GM18873 (cell line): ENCODE results near the gene VPS33B.

Source experiments
- ATAC-seq: cut with Tn5 transposase; IDR thresholded peaks from one replicate; pipeline ENCODE4 v1.9.1; 2021; ENCODE audit warnings: mild to moderate bottlenecking, moderate library complexity, moderate number of reproducible peaks; ENCODE audit not compliant: unreplicated experiment, low FRiP score

VPS33B gene

DNA sequence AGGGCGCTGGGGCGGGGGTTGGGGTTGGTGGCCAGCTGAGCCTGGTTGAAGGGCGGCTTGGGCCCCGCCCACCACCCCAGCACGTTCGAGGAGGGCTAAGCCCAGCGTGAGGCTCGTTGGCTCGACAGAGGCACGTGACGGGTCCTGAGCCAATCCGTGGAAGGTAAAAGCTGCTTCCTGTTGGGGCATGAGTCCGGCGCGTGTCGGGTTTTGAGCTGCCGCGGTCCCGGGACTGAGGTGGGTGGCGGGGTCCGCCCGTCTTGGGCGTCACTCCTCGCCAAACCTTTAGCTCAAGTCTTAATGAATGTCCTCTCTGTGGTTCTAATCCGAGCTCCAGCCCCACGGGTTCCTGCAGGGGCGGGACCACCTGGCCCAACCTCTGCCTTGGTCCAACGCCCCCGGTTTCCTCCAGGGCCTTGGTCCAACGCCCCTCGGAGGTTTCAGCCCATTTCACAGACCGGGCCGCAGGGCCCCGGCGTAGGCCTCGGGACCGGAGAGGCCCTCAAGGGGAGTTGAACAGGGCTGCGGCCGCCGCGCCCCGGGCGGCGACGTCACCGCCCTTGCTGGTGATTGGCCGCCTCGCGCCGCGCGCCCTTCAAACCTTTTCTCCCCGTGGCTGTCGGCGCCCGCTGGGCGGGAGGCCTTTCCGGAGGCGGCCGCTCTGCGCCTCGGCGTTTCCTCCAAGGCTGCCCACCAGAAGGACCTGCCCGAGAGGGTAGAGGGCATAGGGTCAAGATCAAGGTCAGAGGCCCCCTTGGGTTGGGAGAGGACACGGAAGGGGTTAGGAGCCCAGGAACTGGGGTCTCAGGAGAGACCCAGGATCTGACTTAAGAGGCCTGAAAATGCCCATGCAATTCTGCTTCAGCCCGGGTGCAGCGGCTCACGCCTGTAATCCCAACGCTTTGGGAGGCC is 67.4 kb downstream of the VPS33B start, which contains the start of gene RCCD1:
RCCD1 (plus strand) TSS at position 173 of the 912 bp plus-strand sequence. CDS start 1,851 bp downstream, outside the sequence.
- ATAC-seq = peak; percentile 85

DNA sequence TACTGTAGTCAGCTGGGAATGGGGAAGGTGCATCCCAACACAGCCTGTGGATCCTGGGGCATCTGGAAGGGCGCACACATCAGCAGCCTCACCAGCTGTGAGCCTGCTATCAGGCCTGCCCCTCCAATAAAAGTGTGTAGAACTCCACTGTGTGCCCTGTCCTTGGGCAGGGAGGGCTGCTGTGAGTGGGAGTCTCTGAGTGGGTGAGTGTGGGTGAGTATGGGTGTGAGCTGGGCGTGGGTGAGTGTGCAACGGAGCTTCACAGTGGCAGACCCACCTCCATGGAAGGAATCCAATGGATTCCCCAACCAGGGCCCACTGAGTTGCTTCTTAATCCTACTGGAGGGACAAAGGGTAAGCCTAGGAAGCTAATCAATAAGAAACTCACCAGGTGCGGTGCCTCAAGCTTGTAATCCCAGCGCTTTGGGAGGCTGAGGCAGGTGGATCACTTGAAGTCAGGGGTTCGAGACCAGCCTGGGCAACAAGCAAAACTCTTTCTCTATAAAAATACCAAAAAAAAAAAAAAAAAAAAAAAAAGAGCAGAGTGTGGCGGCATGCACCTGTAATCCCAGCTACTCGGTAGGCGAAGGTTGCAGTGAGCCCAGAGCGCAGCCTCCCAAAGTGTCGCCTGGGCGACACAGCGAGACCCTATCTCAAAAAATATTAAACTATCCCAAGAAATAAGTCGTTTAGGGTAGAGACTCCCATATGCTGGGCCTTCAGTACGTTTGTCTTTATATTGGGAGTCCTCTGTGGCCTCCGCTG is 68.3 kb downstream of the VPS33B start:
- ATAC-seq = no peak

DNA sequence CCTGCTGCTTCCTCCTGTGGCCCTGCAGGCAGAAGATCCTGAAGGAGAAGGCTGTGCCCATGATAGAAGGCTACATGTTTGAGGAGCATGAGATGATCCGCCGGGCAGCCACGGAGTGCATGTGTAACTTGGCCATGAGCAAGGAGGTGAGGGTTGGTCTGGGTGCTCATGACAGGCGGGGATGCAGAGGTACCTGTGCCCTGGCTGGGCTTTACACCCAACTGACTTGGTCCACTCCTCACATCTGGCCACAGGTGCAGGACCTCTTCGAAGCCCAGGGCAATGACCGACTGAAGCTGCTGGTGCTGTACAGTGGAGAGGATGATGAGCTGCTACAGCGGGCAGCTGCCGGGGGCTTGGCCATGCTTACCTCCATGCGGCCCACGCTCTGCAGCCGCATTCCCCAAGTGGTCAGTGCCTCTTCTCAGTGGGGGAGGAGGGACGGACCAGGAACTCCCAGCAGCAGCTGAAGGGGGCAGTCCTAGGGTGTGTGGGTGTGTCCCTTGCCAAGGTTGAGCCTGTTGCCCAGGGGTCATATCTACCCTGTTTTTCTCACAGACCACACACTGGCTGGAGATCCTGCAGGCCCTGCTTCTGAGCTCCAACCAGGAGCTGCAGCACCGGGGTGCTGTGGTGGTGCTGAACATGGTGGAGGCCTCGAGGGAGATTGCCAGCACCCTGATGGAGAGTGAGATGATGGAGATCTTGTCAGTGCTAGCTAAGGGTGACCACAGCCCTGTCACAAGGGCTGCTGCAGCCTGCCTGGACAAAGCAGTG is 69.3 kb downstream of the VPS33B start:
- no peak for ATAC-seq

GRCh38 chr15:90950676-90951075 is 71.7 kb downstream of the VPS33B start:
- ATAC-seq = no peak

- no peak for ATAC-seq
Measured at GRCh38 chr15:90949979-90950675, 72.3 kb downstream of the VPS33B start.
